H1 (cell line): Measurements from ENCODE around the gene FGF4. TPM values are rescaled to one million over a fixed set of nuclear protein-coding genes. Genes with fewer than 3 reads are reported as not detected.

Experiments
- CTCF ChIA-PET: fragments of 300-600 bp; sonication (Branson Sonifier 250); formaldehyde crosslinking; loops from one replicate; lab custom pipeline; 2021; ENCODE audit not compliant: partially characterized antibody; lab: Charles Lee
- POLR2A ChIA-PET: fragments of 300-600 bp; sonication (Branson Sonifier 250); formaldehyde crosslinking; loops from one replicate; lab custom pipeline; 2021; ENCODE audit warnings: inconsistent platforms; ENCODE audit not compliant: partially characterized antibody; lab: Charles Lee
- DNase-seq, 2 experiments: peaks; one replicate each; pipeline versions ENCODE4 v3.0.0 to v3.0.0-alpha.2; 2010 to 2022; ENCODE audit warnings: low spot score in 2 of 2, low read depth in 1 of 2, mixed read lengths in 1 of 2
- FAIRE-seq: peaks from 2 replicates; lab custom pipeline; 2011; peaks lifted over from hg19 to GRCh38; lab: Jason Lieb, UNC
- H2AFZ ChIP-seq: 2 replicates; pipeline ENCODE4 v1.8.1; 2012; ENCODE audit warnings: low read length, inconsistent platforms
- H2AK5ac ChIP-seq: 2 replicates; pipeline ENCODE4 v1.6.1; 2013; ENCODE audit warnings: low read depth, low read length
- H2BK120ac ChIP-seq: replicated peaks from 2 replicates; pipeline ENCODE3; 2013; ENCODE audit warnings: low read depth, low read length, inconsistent platforms
- H2BK12ac ChIP-seq: 2 replicates; pipeline ENCODE4 v1.6.1; 2013; ENCODE audit warnings: low read depth, low read length
- H2BK15ac ChIP-seq: 2 replicates; pipeline ENCODE4 v1.6.1; 2013; ENCODE audit warnings: low read length
- H2BK20ac ChIP-seq: 2 replicates; pipeline ENCODE4 v1.6.1; 2013; ENCODE audit warnings: low read length
- H2BK5ac ChIP-seq: 2 replicates; pipeline ENCODE4 v1.6.1; 2013; ENCODE audit warnings: low read depth, low read length
- H3K14ac ChIP-seq: 2 replicates; pipeline ENCODE4 v1.6.1; 2013; ENCODE audit warnings: inconsistent platforms; ENCODE audit not compliant: insufficient read length
- H3K18ac ChIP-seq: 2 replicates; pipeline ENCODE4 v1.6.1; 2013; ENCODE audit warnings: low read length; ENCODE audit errors: extremely low read depth
- H3K23ac ChIP-seq: 2 replicates; pipeline ENCODE4 v1.6.1; 2013; ENCODE audit warnings: inconsistent platforms; ENCODE audit not compliant: insufficient read length
- H3K23me2 ChIP-seq: 2 replicates; pipeline ENCODE4 v1.6.1; 2013; ENCODE audit warnings: low read depth, low read length
- H3K27ac ChIP-seq: 2 replicates; pipeline ENCODE4 v1.6.1; 2011; ENCODE audit warnings: low read depth, low read length, inconsistent platforms
- H3K27me3 ChIP-seq, 4 experiments: replicated peaks in 1 of 4; 1 replicate in 1 of 4; 2 replicates in 3 of 4; pipeline versions ENCODE4 v1.6.1 to v1.8.1; 2011 to 2013; ENCODE audit warnings: low read length in 3 of 4, mild to moderate bottlenecking in 3 of 4, inconsistent platforms in 2 of 4, mixed read lengths in 2 of 4, moderate library complexity in 1 of 4; ENCODE audit not compliant: control insufficient read depth in 3 of 4, insufficient read depth in 3 of 4; ENCODE audit errors: extremely low read depth in 1 of 4
- H3K36me3 ChIP-seq, 4 experiments: 2 replicates each; pipeline versions ENCODE4 v1.6.1 to v1.8.1; 2011 to 2013; ENCODE audit warnings: mild to moderate bottlenecking in 4 of 4, low read length in 3 of 4, moderate library complexity in 2 of 4, control low read depth in 1 of 4, inconsistent platforms in 1 of 4; ENCODE audit not compliant: insufficient read depth in 4 of 4, control insufficient read depth in 2 of 4
- H3K4ac ChIP-seq: replicated peaks from 2 replicates; pipeline ENCODE3; 2013; ENCODE audit warnings: low read length, low read depth, mixed read lengths, inconsistent platforms; ENCODE audit not compliant: insufficient read length
- H3K4me1 ChIP-seq, 4 experiments: replicated peaks in 1 of 4; 1 replicate in 1 of 4; 2 replicates in 3 of 4; pipeline versions ENCODE4 v1.6.1 to v1.8.1; 2011 to 2013; ENCODE audit warnings: low read length in 3 of 4, inconsistent platforms in 2 of 4, mixed read lengths in 1 of 4; ENCODE audit not compliant: insufficient read depth in 4 of 4, control insufficient read depth in 3 of 4
- H3K4me2 ChIP-seq, 2 experiments: 2 replicates each; pipeline versions ENCODE4 v1.6.1 to v1.8.1; 2011 to 2013; ENCODE audit warnings: low read depth in 2 of 2, low read length in 2 of 2, control low read depth in 1 of 2, inconsistent platforms in 1 of 2, mild to moderate bottlenecking in 1 of 2; ENCODE audit not compliant: insufficient read depth in 1 of 2
- H3K4me3 ChIP-seq, 4 experiments: fragments of 200-600, 300-600 bp in 1 of 4; sonication (generic), shearing (Covaris generic), sonication (Bioruptor Twin) in 1 of 4; 2 replicates each; pipeline versions ENCODE4 v1.5.1 to v1.8.1; 2011 to 2016; ENCODE audit warnings: low read length in 4 of 4, low read depth in 3 of 4, control low read depth in 2 of 4, inconsistent platforms in 2 of 4, mild to moderate bottlenecking in 2 of 4, mixed read lengths in 1 of 4, moderate library complexity in 1 of 4; ENCODE audit not compliant: insufficient read depth in 2 of 4; ENCODE audit errors: extremely low read depth in 1 of 4
- H3K56ac ChIP-seq: replicated peaks from 2 replicates; pipeline ENCODE3; 2013; ENCODE audit warnings: low read depth, mild to moderate bottlenecking, mixed read lengths, low read length, inconsistent platforms; ENCODE audit not compliant: insufficient read length
- H3K79me1 ChIP-seq: 2 replicates; pipeline ENCODE4 v1.6.1; 2013; ENCODE audit warnings: low read depth, low read length, control low read depth
- H3K79me2 ChIP-seq, 2 experiments: 2 replicates each; pipeline versions ENCODE4 v1.6.1 to v1.8.1; 2012 to 2013; ENCODE audit warnings: low read length in 2 of 2, mild to moderate bottlenecking in 2 of 2, inconsistent platforms in 1 of 2; ENCODE audit not compliant: insufficient read depth in 2 of 2, control insufficient read depth in 1 of 2
- H3K9ac ChIP-seq, 4 experiments: replicated peaks in 1 of 4; 1 replicate in 1 of 4; 2 replicates in 3 of 4; pipeline versions ENCODE4 v1.6.1 to v1.8.1; 2011 to 2013; ENCODE audit warnings: low read depth in 3 of 4, low read length in 3 of 4, control low read depth in 2 of 4, mild to moderate bottlenecking in 2 of 4, moderate library complexity in 2 of 4, inconsistent platforms in 1 of 4; ENCODE audit errors: extremely low read depth in 1 of 4
- H3K9me3 ChIP-seq, 2 experiments: 2 replicates each; pipeline versions ENCODE4 v1.6.1 to v1.8.1; 2012 to 2013; ENCODE audit warnings: mild to moderate bottlenecking in 2 of 2, moderate library complexity in 2 of 2, control low read depth in 1 of 2, inconsistent platforms in 1 of 2, low read depth in 1 of 2, low read length in 1 of 2, mixed read lengths in 1 of 2; ENCODE audit not compliant: insufficient read depth in 2 of 2
- H4K20me1 ChIP-seq, 2 experiments: replicated peaks in 1 of 2; 2 replicates each; pipeline versions ENCODE3 to v1.8.1; 2011 to 2013; ENCODE audit warnings: inconsistent platforms in 2 of 2, low read length in 2 of 2, mild to moderate bottlenecking in 1 of 2; ENCODE audit not compliant: insufficient read depth in 2 of 2, control insufficient read depth in 1 of 2
- H4K5ac ChIP-seq: 2 replicates; pipeline ENCODE4 v1.6.1; 2013; ENCODE audit warnings: low read length, low read depth, mixed read lengths, inconsistent platforms; ENCODE audit not compliant: insufficient read length
- H4K8ac ChIP-seq: 2 replicates; pipeline ENCODE4 v1.8.0; 2013; ENCODE audit warnings: mild to moderate bottlenecking, moderate library complexity, low read length, inconsistent platforms; ENCODE audit not compliant: insufficient read depth; ENCODE audit errors: extremely low read depth
- H4K91ac ChIP-seq: replicated peaks from 2 replicates; pipeline ENCODE3; 2013; ENCODE audit warnings: low read length, mixed read lengths, inconsistent platforms; ENCODE audit not compliant: insufficient read length
- CREB1 ChIP-seq: IDR thresholded peaks from 2 replicates; pipeline ENCODE4 v1.6.1; 2012; ENCODE audit warnings: inconsistent platforms
- CTBP2 ChIP-seq: IDR thresholded peaks from 2 replicates; pipeline ENCODE4 v1.7.0; 2011; ENCODE audit warnings: borderline replicate concordance, mild to moderate bottlenecking, moderate library complexity, mixed read lengths, low read length; ENCODE audit not compliant: insufficient read depth, insufficient read length
- HDAC6 ChIP-seq: IDR thresholded peaks from one replicate; pipeline ENCODE4 v1.7.1; 2012; ENCODE audit warnings: low read depth, mild to moderate bottlenecking, inconsistent platforms, low read length, moderate library complexity
- WGBS, 2 experiments: shearing (Covaris generic) in 1 of 2; methylation state at CpG; one replicate each; pipeline versions ENCODE4 v1.1.6 to v1.1.7; 2013 to 2015; ENCODE audit warnings: low lambda C conversion rate in 2 of 2, mixed read lengths in 2 of 2, inconsistent platforms in 1 of 2, low coverage in 1 of 2, missing lambda C conversion rate in 1 of 2; ENCODE audit not compliant: insufficient replicate concordance in 2 of 2, insufficient coverage in 1 of 2, insufficient read length in 1 of 2; ENCODE audit errors: extremely low coverage in 1 of 2, missing lambda C conversion rate in 1 of 2; 5-methylcytosine and 5-hydroxymethylcytosine counted together
- polyA plus RNA-seq, 7 experiments: library from polyadenylated mRNA; depleted of rRNA in 3 of 7; stranded (reverse) in 5 of 7; unstranded in 2 of 7; fragments of >200 nt in 5 of 7; fragments of 200-250 nt in 2 of 7; gene quantifications; 1 replicate in 5 of 7; 2 replicates in 1 of 7; 4 replicates in 1 of 7; pipeline versions ENCODE4 v1.2.1 to v1.2.3, GENCODE V29; 2011 to 2013; ENCODE audit warnings: missing spikeins in 2 of 7, mixed read lengths in 2 of 7
- total RNA-seq: library from RNA; stranded (reverse); fragmentation: NEBNext Ultra II Directional; extraction: Animal tissue kit (Norgen Biotek cat#: 25700); gene quantifications from 2 replicates; pipeline ENCODE4 v1.2.1, GENCODE V29; 2021
- TF ChIP-seq, protein P1 (sequence below): IDR thresholded peaks from 2 replicates; pipeline ENCODE4 v1.6.1; 2012; ENCODE audit warnings: low read length, inconsistent platforms
- TF ChIP-seq, protein P2 (sequence below), 3 experiments: IDR thresholded peaks; 1 replicate in 2 of 3; 2 replicates in 1 of 3; pipeline versions ENCODE4 v1.5.1 to v1.6.1; 2011; ENCODE audit warnings: low read length in 3 of 3, mild to moderate bottlenecking in 3 of 3, inconsistent platforms in 2 of 3, low read depth in 1 of 3, moderate library complexity in 1 of 3; ENCODE audit not compliant: insufficient read depth in 1 of 3; ENCODE audit errors: control extremely low read depth in 1 of 3

FGF4 gene
- total and polyA plus RNA-seq, 2 of the 8 experiments (the other 6 are each of a cell fraction or from before 2014, with no cell fraction given) = 0.57 to 2.0 TPM

- Histone ChIP-seq H3K79me2 (no peaks in the 10 kb centered on the region), H3K36me3 (no peaks in the 10 kb centered on the region), H2BK5ac (no peak overlapping the region; the same call in 1 of the 2 replicates), H2BK120ac (no peak overlapping the region), H3K27ac (no peak overlapping the region), H2BK20ac (no peak overlapping the region), H3K23me2 (no peaks in the 10 kb centered on the region), H4K5ac (no peak overlapping the region), H3K4me3 (no peak overlapping the region), H2BK15ac (no peak overlapping the region; the same call in 1 of the 2 replicates), H2BK12ac (peak overlapping the region; percentile 1; the same call in 1 of the 2 replicates), H3K27me3 (no peaks in the 10 kb centered on the region), H3K4me2 (no peak overlapping the region; a peak in 1 of 4 replicates), H3K18ac (no peak overlapping the region; the same call in 1 of the 2 replicates), H3K79me1 (no peaks in the 10 kb centered on the region), H3K9me3 (no peaks in the 10 kb centered on the region), H2AFZ (no peak overlapping the region), H3K4ac (no peak overlapping the region), H3K56ac (no peak overlapping the region), H4K8ac (no peak overlapping the region), H3K14ac (no peak overlapping the region), H3K9ac (no peak overlapping the region; a peak in 1 of 7 replicates), H3K4me1 (peaks cover 0 to 11% (median 2%) of the 10 kb centered on the region in 4 experiments; a peak in 2 of 7 replicates), H2AK5ac (no peak overlapping the region), H4K20me1 (no peaks in the 10 kb centered on the region), H4K91ac (no peak overlapping the region), H3K23ac (no peak overlapping the region)
- 70% methylated on average over 4 of the region's 4 CpGs; no CpG with 5 or more reads in 1 of the 2 experiments for WGBS, 2 experiments
- ChIA-PET CTCF (interaction anchor here (0.7 to 2.7 kb wide), 10 partner anchors 11 to 480 kb away, joined by 3 to 17 read pairs (median 3); partner anchors contain the start of gene FGF4), POLR2A (interaction anchor here (1.1 to 1.5 kb wide), 2 partner anchors 12 to 78 kb away, joined by 3 to 5 read pairs; no protein-coding TSS in a partner anchor)
- TF ChIP-seq HDAC6 (no peak), CREB1 (no peak), CTBP2 (no peak)
- TF ChIP-seq, protein P1, sequence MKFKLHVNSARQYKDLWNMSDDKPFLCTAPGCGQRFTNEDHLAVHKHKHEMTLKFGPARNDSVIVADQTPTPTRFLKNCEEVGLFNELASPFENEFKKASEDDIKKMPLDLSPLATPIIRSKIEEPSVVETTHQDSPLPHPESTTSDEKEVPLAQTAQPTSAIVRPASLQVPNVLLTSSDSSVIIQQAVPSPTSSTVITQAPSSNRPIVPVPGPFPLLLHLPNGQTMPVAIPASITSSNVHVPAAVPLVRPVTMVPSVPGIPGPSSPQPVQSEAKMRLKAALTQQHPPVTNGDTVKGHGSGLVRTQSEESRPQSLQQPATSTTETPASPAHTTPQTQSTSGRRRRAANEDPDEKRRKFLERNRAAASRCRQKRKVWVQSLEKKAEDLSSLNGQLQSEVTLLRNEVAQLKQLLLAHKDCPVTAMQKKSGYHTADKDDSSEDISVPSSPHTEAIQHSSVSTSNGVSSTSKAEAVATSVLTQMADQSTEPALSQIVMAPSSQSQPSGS = no peak
- TF ChIP-seq, protein P2, sequence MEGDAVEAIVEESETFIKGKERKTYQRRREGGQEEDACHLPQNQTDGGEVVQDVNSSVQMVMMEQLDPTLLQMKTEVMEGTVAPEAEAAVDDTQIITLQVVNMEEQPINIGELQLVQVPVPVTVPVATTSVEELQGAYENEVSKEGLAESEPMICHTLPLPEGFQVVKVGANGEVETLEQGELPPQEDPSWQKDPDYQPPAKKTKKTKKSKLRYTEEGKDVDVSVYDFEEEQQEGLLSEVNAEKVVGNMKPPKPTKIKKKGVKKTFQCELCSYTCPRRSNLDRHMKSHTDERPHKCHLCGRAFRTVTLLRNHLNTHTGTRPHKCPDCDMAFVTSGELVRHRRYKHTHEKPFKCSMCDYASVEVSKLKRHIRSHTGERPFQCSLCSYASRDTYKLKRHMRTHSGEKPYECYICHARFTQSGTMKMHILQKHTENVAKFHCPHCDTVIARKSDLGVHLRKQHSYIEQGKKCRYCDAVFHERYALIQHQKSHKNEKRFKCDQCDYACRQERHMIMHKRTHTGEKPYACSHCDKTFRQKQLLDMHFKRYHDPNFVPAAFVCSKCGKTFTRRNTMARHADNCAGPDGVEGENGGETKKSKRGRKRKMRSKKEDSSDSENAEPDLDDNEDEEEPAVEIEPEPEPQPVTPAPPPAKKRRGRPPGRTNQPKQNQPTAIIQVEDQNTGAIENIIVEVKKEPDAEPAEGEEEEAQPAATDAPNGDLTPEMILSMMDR (IDR thresholded peaks at IDR 0.05; ENCODE audit: control extremely low read depth in 1 of 3, insufficient read depth in 1 of 3, low read depth in 1 of 3, low read length in 3 of 3) = no peak
- DNase-seq (no peak), FAIRE-seq (no peak)
These were observed 12.3 kb upstream of the FGF4 start for GRCh38 chr11:69787457-69787856.
